ENCODE data around the gene MED13L. TPM values are rescaled to one million over a fixed set of nuclear protein-coding genes. Genes with fewer than 3 reads are reported as not detected.

MED13L gene
- total RNA-seq, 1 donor from 2014 or later: 89.0 TPM

- Mint-ChIP-seq H3K27ac (ENCODE audit: unreplicated experiment) (no peak overlapping the region), H3K4me3 (no peak overlapping the region), H3K27me3 (ENCODE audit: low read depth) (no peaks in the 10 kb centered on the region), H3K4me1 (peaks cover 33% of the 10 kb centered on the region), H3K36me3 (ENCODE audit: low read depth) (no peaks in the 10 kb centered on the region), H3K9me3 (no peaks in the 10 kb centered on the region)
- TF ChIP-seq CTCF (conservative IDR thresholded peaks at IDR 0.05): no peak
- no peak for DNase-seq (ENCODE audit: low read depth, low spot score)
Observed at GRCh38 chr12:116201359-116201758, 76.1 kb downstream of the MED13L start.

GRCh38 chr12:116200812-116201211 lies 76.7 kb downstream of the MED13L start:
- no peak for TF ChIP-seq CTCF (conservative IDR thresholded peaks at IDR 0.05)
- Mint-ChIP-seq H3K27me3 (ENCODE audit: low read depth) (no peaks in the 10 kb centered on the region), H3K36me3 (ENCODE audit: low read depth) (no peaks in the 10 kb centered on the region), H3K4me1 (peaks cover 33% of the 10 kb centered on the region), H3K9me3 (no peaks in the 10 kb centered on the region), H3K27ac (ENCODE audit: unreplicated experiment) (no peak overlapping the region), H3K4me3 (no peak overlapping the region)
- DNase-seq (ENCODE audit: low read depth, low spot score): no peak

GRCh38 chr12:116199160-116199706 lies 78.3 kb downstream of the MED13L start:
- no peak for DNase-seq (ENCODE audit: low read depth, low spot score)
- no peaks in the 10 kb centered on the region for H3K9me3 Mint-ChIP-seq
- no peak overlapping the region for H3K4me3 Mint-ChIP-seq
- peaks cover 38% of the 10 kb centered on the region for H3K4me1 Mint-ChIP-seq
- no peak overlapping the region for H3K27ac Mint-ChIP-seq (ENCODE audit: unreplicated experiment)
- no peaks in the 10 kb centered on the region for H3K36me3 Mint-ChIP-seq (ENCODE audit: low read depth)
- no peaks in the 10 kb centered on the region for H3K27me3 Mint-ChIP-seq (ENCODE audit: low read depth)
- TF ChIP-seq CTCF (conservative IDR thresholded peaks at IDR 0.05): no peak

GRCh38 chr12:116196752-116197718 lies 80.5 kb downstream of the MED13L start:
- Mint-ChIP-seq H3K27ac (ENCODE audit: unreplicated experiment) (no peak overlapping the region), H3K4me3 (no peak overlapping the region), H3K4me1 (peaks cover 37% of the 10 kb centered on the region), H3K36me3 (ENCODE audit: low read depth) (no peaks in the 10 kb centered on the region), H3K27me3 (ENCODE audit: low read depth) (no peaks in the 10 kb centered on the region), H3K9me3 (no peaks in the 10 kb centered on the region)
- TF ChIP-seq CTCF (conservative IDR thresholded peaks at IDR 0.05): no peak
- no peak for DNase-seq (ENCODE audit: low read depth, low spot score)

- TF ChIP-seq CTCF (conservative IDR thresholded peaks at IDR 0.05): no peak
- H3K36me3 Mint-ChIP-seq (ENCODE audit: low read depth): no peaks in the 10 kb centered on the region
- H3K27me3 Mint-ChIP-seq (ENCODE audit: low read depth): no peaks in the 10 kb centered on the region
- no peak overlapping the region for H3K27ac Mint-ChIP-seq (ENCODE audit: unreplicated experiment)
- peaks cover 38% of the 10 kb centered on the region for H3K4me1 Mint-ChIP-seq
- no peak for DNase-seq (ENCODE audit: low read depth, low spot score)
- H3K9me3 Mint-ChIP-seq: no peaks in the 10 kb centered on the region
- no peak overlapping the region for H3K4me3 Mint-ChIP-seq
Observed at GRCh38 chr12:116196226-116196625, 81.3 kb downstream of the MED13L start.

All from neural crest cell (in vitro differentiated cells).